Mucosa of descending colon (tissue), 3 donors: ENCODE results near the gene SEMA4F. TPM values are rescaled to one million over a fixed set of nuclear protein-coding genes. Genes with fewer than 3 reads are reported as not detected.

ENCODE experiments used
- ATAC-seq: fragments of 200-7000 bp; cut with Tn5 transposase; one replicate; pipeline ENCODE4 v1.9.1; 2020; ENCODE audit warnings: mild to moderate bottlenecking, moderate library complexity
- DNase-seq, 3 donors: peaks; one replicate each; pipeline ENCODE4 v3.0.0-alpha.2; 2020
- H3K36me3 ChIP-seq: fragments of 200-600 bp; one replicate; pipeline ENCODE4 v1.8.0; 2021; ENCODE audit warnings: low read depth, mild to moderate bottlenecking
- H3K4me1 ChIP-seq: fragments of 200-600 bp; one replicate; pipeline ENCODE4 v1.8.0; 2021; ENCODE audit warnings: low read depth, mild to moderate bottlenecking
- H3K4me3 ChIP-seq: fragments of 200-600 bp; one replicate; pipeline ENCODE4 v1.8.0; 2021; ENCODE audit warnings: mild to moderate bottlenecking
- H3K9me3 ChIP-seq: fragments of 200-600 bp; one replicate; pipeline ENCODE4 v1.8.0; 2021; ENCODE audit warnings: mild to moderate bottlenecking
- CTCF ChIP-seq: fragments of 200-600 bp; IDR thresholded peaks from one replicate; pipeline ENCODE4 v1.8.0; 2022; ENCODE audit warnings: antibody characterized with exemption, mild to moderate bottlenecking
- intact Hi-C, 2 donors: fragments of 100-400 bp; cut with DNase I in 1 of 2; cut with micrococcal nuclease in 1 of 2; formaldehyde crosslinking; loops; one replicate each; pipeline versions ENCODE4 v1.11.0 to v1.11.1; 2022; cut with DNase I, micrococcal nuclease
- total RNA-seq, 3 donors: library from RNA; stranded (reverse); fragmentation: NEBNext Ultra II Directional in 2 of 3; extraction: Animal tissue kit (Norgen Biotek cat#: 25700) in 2 of 3; gene quantifications; one replicate each; pipeline versions ENCODE4 v1.2.1 to v1.2.4, GENCODE V29; 2021 to 2023
- donor health status: DM: no; HTN: no; CAD: no; lungs with moderate emphysema.
- donor health status: DM: no; HTN: no; CAD: no.
- donor health status: DM: no; HTN: yes; CAD: no.

Gene SEMA4F
- total RNA-seq, 3 donors from 2014 or later: 3.9 to 5.7 (median 4.4) TPM

GRCh38 chr2:74714691-74715080, 60.6 kb downstream of the SEMA4F start:
- intact Hi-C loops: loop anchor here (5.0 kb wide), 1 partner anchor 163 kb away; no protein-coding TSS in a partner anchor
- no peaks in the 10 kb centered on the region for H3K9me3 ChIP-seq
- DNase-seq (no peak), ATAC-seq (peak; percentile 5)
- H3K4me3 ChIP-seq: no peak overlapping the region
- TF ChIP-seq CTCF: no peak
- no peaks in the 10 kb centered on the region for H3K36me3 ChIP-seq
- no peaks in the 10 kb centered on the region for H3K4me1 ChIP-seq

GRCh38 chr2:74715081-74715791, 61.2 kb downstream of the SEMA4F start:
- Histone ChIP-seq H3K36me3 (no peaks in the 10 kb centered on the region), H3K9me3 (no peaks in the 10 kb centered on the region), H3K4me1 (no peaks in the 10 kb centered on the region), H3K4me3 (peak overlapping the region; percentile 27)
- ATAC-seq: peak; percentile 89
- intact Hi-C loops: loop anchor here (5.0 kb wide), 1 partner anchor 162 kb away; no protein-coding TSS in a partner anchor
- TF ChIP-seq CTCF: peak; percentile 92
- peak; percentile 84 to 94 (median 92) for DNase-seq

DNA sequence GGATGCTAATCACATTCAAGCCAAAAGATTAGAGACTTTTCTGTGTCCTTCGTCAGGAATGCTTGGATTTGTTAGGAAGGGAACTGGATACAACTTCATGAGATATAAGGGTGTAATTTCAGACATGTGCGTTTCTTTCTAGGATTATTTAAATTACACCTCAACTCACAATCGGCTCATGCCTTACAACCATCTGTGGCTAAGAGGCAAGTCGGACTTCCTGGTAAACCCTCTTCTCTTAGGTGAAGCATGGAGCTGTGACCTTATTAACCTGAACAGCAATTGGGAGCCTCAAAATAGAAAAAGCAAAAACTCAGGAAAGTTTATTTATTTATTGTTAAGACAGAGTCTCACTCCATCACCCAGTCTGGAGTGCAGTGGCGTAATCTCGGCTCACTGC, 61.8 kb downstream of the SEMA4F start:
- intact Hi-C loops: loop anchor here (5.0 kb wide), 1 partner anchor 161 kb away; no protein-coding TSS in a partner anchor
- no peak for DNase-seq
- TF ChIP-seq CTCF: no peak
- Histone ChIP-seq H3K36me3 (no peaks in the 10 kb centered on the region), H3K9me3 (no peaks in the 10 kb centered on the region), H3K4me1 (no peaks in the 10 kb centered on the region), H3K4me3 (no peak overlapping the region)
- ATAC-seq: peak; percentile 23

DNA sequence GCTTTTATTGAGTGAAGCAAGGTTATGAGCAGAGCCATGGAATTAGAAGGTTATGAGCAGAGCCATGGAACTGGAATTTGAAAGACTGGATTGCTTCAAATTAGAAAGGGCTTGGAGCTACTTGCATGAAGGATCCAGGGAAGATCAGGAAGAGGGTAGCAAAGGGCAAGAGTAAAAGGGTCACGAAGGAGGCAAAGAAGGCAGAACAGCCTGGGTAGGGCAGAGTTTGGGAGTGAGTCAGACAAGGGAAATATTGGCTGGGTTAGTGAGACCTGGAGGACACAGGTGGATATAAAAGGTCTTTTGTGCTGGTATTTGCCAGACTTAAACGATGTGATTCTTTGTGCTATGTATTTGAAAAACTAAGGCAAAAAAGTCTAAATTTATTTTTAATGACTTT, 65.0 kb downstream of the SEMA4F start:
- intact Hi-C loops: loop anchor here (5.0 kb wide), 1 partner anchor 158 kb away; no protein-coding TSS in a partner anchor
- ATAC-seq: peak; percentile 68

GRCh38 chr2:74721316-74721715, 67.3 kb downstream of the SEMA4F start:
- Histone ChIP-seq H3K4me3 (no peak overlapping the region), H3K4me1 (no peaks in the 10 kb centered on the region), H3K36me3 (no peaks in the 10 kb centered on the region), H3K9me3 (no peaks in the 10 kb centered on the region)
- intact Hi-C loops: no loop called here
- ATAC-seq (no peak), DNase-seq (no peak)
- no peak for TF ChIP-seq CTCF

More for the DNA sequence above, 65.0 kb downstream of the SEMA4F start:
- no peaks in the 10 kb centered on the region for H3K9me3 ChIP-seq
- H3K36me3 ChIP-seq: no peaks in the 10 kb centered on the region
- no peak for TF ChIP-seq CTCF
- H3K4me1 ChIP-seq: no peaks in the 10 kb centered on the region
- no peak overlapping the region for H3K4me3 ChIP-seq
- no peak for DNase-seq
